NCI-H69 (cell line): Measurements from ENCODE around the gene ZFP2.

Experiments
- DNase-seq: peaks from one replicate; lab custom pipeline; 2025; lab: John Stamatoyannopoulos, UW

ZFP2 gene

DNA sequence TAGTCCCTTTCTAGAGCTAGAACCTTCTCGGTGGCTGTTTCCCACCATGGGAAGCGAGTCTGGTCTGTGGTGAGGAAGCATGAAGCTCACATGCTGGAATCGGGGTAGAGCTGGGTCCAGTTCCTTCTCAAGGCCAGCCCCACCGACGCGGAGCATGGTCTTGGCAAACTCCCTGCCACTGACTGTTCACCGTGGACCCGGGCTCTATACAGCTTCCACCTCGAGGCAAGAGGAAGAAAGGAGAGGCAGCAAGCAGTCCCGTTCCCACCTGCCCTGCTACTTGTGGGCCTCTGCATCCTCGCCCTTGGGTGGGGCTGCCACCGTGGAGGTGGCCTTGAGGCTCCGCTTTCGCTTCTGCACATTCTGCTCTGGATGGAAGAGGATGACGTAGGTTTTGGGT, 85.7 kb downstream of the ZFP2 start:
- DNase-seq, result no peak
